GM10847 (cell line): ENCODE data around the gene CREBBP.

Source experiments
- POLR2A ChIP-seq: IDR thresholded peaks from 2 replicates; pipeline ENCODE4 v1.6.1; 2011; ENCODE audit not compliant: insufficient read length; ENCODE audit errors: extremely low read depth

The CREBBP gene

DNA sequence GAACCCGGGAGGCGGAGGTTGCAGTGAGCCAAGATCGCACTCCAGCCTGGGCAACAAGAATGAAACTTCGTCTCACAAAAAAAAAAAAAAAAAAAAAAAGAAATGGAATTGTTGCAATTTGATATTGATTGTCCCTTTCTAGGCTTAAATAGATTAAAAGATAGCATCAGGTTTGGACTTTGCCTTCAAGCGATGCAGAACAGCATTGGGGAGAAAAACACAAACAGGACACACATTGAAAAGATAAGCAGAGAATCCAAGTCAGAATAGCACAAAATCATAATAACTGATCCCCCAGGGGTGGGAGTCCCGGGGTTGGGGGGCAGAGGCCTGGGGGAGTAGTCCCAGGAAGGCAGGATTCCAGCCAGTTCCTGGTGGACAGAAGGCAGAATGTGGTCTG lies 3.9 kb upstream of the CREBBP start:
- TF ChIP-seq POLR2A: no peak

GRCh38 chr16:3882531-3882930 lies 2.0 kb upstream of the CREBBP start:
- no peak for TF ChIP-seq POLR2A

DNA sequence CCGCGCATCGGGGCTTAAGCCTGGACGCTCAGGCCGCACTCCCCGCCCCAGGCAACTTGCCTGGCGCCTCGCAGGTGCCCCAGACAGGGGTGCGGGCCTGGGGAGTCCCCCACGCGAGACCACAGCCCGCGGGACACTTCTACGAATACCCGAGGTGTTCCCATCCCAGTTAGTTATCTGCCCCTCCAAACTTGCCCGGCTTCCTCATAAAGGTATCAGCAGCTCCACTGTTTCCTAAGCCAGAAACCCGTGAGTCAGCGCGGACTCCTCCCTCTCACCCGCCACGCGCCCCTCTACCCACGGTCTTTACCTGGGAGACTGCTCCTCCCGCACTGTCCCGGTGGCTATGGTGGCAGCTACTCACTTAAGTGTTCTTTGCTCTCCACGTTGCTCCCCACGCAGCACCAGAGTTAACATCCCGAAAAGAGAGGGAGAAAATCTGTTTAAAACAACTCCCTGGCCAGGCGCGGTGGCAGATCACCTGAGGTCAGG lies 1.0 kb upstream of the CREBBP start:
- no peak for TF ChIP-seq POLR2A

DNA sequence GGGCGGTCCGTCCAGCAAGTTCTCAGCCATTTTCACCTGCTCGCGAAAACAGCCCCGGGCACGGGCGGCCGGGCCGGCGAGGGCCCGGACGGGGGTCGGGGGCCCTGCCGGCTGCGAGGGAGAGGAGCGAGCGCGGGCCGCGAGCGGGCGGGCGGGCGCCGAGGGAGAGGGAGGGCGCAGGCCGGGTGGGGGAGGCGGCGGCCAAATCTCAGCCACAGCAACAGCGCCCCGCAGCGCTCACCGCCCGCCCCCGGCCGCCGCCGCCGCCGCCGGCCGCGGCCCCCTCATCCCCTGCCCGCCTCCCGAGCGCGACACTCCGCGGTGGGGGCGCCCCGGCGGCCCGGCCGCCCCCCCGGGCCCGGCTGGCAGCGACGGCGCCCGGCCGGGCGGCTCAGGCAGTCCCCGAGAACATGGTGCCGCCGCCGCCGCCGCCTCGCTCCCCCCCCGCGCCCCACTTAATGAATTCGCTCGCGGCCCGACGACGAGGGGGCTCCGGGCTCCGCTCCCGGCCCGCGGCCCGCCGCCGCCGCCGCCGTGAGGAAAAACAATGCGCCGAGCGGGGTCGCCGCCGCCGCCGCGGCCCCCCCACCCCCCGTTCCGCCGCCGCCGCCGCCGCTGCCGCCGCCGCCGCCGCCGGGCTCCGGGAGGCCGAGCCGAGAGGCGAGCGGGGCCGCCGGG lies 487 bp downstream of the CREBBP start:
- TF ChIP-seq POLR2A: no peak

DNA sequence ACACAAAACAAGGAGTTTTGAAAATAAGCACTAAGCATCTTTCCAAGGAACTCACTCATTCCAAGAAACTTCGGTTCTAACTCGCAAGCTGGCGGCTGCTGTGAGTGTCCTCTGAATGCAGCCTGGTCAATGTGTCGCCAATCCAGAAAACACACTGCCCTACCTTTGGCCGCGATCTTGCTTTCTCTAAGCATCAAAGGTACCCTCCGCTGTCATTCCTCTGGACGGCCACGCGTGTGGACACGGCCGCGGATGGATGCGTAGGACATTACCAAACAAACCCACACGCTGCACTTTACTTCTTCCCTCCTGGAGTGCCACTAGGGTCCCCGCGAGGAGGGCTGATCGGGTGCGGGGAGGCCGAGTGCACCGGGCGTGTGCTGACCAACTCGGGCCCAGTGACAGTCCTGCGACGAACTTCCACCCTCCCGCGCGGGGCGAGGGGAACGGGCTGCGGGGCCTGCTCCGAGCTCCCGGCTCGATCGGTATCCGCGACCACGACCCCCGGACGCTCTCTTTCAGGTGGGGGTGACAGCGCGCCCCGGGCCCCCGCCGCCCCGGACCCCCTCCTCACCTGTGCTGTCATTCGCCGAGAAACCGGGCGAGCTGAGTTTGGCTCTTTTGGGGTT lies 1.1 kb downstream of the CREBBP start:
- TF ChIP-seq POLR2A: no peak

DNA sequence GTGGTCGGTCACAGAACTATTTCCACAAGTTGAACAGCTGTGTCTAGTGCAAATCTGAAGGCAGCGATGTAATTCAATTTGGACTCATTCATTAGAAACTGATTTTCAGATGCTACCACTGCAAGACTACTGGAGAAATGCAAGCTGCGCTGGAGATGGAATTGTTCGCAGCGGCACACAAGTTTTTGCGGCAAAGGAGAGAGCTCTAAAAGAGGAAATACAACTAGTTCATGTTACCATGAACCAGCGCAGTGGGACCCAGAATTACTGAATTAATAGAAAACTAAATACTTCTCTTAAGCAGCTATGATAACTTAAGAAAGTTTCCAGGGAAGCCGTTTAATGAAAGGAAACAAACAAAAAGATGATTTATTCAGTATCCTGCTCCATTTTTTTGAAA lies 1.9 kb downstream of the CREBBP start:
- TF ChIP-seq POLR2A: no peak

- TF ChIP-seq POLR2A: no peak
These were observed 3.8 kb downstream of the CREBBP start for GRCh38 chr16:3876695-3877094.

DNA sequence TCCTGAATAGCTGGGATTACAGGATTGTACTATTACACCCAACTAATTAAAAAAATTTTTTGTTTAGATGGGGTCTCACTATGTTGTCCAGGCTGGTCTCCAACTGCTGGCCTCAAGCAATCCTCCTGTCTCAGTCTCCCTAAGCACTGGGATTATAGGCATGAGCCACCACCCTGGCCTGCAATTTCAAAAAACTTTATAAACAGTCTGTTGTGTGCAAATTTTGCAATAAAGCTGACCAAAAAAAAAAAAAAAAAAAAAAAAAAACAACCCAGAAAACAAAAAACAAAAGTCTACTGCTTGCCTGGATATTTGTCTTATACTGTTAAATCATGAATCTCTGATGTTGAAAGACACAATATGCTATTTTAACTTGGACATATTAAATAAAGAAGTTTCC lies 4.4 kb downstream of the CREBBP start:
- no peak for TF ChIP-seq POLR2A

- no peak for TF ChIP-seq POLR2A
These were observed 5.5 kb downstream of the CREBBP start for GRCh38 chr16:3874794-3875692.

DNA sequence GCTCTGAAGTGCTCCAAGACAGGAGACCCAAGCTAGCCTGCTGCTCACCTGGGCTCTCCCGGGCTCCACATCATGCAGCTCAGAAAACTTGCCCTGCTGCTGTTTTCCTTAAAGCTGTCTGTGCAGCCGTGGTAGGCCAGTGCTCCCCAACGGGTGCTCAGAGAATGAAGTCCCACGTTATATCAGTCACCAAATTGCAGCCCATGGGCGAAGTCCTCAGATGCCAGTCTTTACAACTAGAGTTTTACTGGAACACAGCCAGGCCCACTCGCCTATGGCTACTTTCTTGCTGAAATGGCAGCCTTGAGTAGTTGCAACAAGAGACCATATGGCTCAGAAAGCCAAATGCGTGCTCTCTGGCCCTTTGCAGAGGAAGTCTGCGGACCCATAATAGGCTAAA lies 6.3 kb downstream of the CREBBP start:
- TF ChIP-seq POLR2A: no peak

- TF ChIP-seq POLR2A: no peak
These were observed 6.9 kb downstream of the CREBBP start for GRCh38 chr16:3873482-3874173.

DNA sequence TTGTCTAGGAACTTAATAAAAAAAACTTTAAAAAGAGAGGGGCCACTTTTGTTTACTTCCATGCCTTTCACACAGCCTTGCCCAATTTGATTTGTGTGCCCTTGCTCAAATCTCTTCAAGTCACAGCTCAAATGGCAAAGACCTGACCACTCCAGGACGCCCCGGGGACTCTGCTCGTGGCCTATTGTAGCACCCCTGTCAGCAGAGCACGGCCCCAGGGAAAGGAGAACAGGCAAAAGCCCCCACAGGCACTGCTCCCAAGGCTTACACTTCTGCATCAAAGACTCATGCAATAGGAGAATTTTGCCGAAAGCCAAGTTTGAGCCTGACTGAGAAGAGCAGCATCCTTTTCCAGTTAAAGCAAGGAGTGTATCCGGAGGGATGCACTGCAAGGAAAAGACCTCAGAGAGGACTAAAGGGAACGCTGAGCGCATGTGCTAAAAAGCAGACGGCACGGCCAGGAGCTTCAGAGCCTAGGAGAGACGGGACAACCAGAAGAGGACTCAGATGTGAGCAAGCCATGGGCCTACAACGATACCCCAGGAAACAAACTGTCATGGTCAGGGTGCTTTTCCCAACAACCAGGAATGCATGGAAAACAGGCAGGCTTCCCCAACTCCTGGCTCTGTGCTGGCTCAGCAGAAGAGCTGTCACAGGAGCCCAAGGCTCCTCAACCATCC lies 8.2 kb downstream of the CREBBP start:
- no peak for TF ChIP-seq POLR2A

DNA sequence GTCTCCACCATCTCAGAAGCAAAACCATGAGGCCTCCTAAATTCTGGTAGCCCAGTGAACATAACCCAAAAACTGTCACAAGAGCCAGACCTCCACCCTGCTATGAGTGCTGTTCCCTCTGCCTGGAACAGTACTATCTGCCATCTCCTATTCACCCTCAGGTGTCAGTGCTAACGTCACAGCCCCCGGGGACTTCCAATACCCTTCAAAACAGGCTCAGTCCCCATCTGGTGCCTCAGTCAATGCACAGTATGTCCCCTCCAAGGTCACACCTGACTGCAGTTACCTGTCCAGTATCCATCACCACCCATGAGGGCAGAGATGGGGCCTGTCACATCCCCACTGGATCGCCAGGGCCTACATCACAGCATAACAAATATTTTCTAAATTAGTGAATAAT lies 11.5 kb downstream of the CREBBP start:
- no peak for TF ChIP-seq POLR2A

DNA sequence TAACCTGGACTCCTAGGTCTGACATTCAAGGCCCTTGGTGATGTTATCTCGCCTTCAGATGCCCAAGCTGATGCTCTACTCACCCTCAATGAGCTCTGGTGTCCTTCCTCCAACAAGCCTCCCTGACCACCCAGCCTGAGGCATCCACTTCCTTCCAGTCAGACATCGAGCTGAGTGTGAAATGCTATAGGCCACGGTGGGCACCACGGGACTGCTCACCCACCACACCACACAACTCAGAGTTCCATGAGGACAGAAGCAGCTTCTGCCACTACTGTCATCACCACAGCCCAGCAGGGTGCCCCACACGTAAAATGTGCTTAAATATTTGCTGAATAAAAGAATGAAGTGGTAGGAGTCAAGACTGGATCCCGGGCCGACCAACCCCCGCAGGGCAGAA lies 12.0 kb downstream of the CREBBP start:
- TF ChIP-seq POLR2A: no peak
